Fibroblast of the aortic adventitia (primary cell): ENCODE results near the gene WDR7. TPM values are rescaled to one million over a fixed set of nuclear protein-coding genes. Genes with fewer than 3 reads are reported as not detected.

Experiments
- DNase-seq: peaks from one replicate; pipeline ENCODE4 v3.0.0-alpha.2; 2010; ENCODE audit warnings: low read depth
- H3K4me3 ChIP-seq: 2 replicates; pipeline ENCODE4 v1.5.1; 2011; ENCODE audit warnings: low read depth, mild to moderate bottlenecking, control low read depth, low read length, moderate library complexity
- total RNA-seq: library from RNA; depleted of rRNA; stranded (reverse); fragments of >200 nt; gene quantifications from 2 replicates; pipeline ENCODE4 v1.2.3, GENCODE V29; 2012; ENCODE audit warnings: low replicate concordance
- TF ChIP-seq, protein P1 (sequence below): IDR thresholded peaks from 2 replicates; pipeline ENCODE4 v1.5.1; 2011; ENCODE audit warnings: mild to moderate bottlenecking, low read length, control low read depth, inconsistent platforms; ENCODE audit not compliant: insufficient read depth

The WDR7 gene
- total RNA-seq, 1 donor, result 24.0 TPM

DNA sequence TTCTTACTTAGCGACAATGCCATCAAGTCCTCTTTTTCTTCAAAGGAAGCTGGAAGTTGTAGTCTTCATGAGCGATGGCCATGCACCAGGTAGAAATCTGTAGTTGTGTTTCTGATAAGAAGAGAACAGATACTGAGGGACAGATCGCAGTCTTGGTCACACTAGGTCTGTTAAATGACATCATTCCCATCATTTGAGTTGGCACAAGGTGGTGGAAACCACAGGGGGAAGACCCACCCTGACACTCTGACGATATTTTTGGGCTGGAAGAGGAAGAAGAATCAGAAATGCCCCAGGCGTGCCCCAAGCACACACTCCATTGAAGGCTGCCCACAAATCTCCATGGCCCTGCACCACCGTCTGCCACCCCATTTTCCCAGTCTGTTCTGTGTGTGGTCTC, 406.7 kb downstream of the WDR7 start:
- TF ChIP-seq, protein P1, sequence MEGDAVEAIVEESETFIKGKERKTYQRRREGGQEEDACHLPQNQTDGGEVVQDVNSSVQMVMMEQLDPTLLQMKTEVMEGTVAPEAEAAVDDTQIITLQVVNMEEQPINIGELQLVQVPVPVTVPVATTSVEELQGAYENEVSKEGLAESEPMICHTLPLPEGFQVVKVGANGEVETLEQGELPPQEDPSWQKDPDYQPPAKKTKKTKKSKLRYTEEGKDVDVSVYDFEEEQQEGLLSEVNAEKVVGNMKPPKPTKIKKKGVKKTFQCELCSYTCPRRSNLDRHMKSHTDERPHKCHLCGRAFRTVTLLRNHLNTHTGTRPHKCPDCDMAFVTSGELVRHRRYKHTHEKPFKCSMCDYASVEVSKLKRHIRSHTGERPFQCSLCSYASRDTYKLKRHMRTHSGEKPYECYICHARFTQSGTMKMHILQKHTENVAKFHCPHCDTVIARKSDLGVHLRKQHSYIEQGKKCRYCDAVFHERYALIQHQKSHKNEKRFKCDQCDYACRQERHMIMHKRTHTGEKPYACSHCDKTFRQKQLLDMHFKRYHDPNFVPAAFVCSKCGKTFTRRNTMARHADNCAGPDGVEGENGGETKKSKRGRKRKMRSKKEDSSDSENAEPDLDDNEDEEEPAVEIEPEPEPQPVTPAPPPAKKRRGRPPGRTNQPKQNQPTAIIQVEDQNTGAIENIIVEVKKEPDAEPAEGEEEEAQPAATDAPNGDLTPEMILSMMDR, result no peak
- no peak overlapping the region for H3K4me3 ChIP-seq
- no peak for DNase-seq

DNA sequence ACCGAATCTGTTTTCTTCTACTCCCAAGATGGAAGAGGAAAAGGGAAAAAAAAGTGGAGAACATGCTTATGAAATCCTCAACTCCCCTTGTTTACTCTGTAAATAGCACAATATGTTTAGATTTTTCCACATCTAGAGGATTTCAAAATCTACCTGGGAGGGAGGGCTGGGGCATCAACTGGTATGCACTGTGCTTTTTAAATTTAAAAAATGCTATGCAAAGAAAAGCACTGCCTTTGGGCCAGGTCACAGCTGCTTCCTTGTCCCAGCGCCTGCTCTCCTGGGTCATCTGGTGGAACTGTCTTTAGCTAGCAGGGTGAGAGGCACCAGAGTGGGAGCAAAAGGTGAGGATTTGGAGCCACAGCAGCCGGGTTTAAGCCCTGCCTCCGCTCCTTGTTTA, 407.6 kb downstream of the WDR7 start:
- no peak for DNase-seq
- no peak overlapping the region for H3K4me3 ChIP-seq
- TF ChIP-seq, protein P1, result no peak

DNA sequence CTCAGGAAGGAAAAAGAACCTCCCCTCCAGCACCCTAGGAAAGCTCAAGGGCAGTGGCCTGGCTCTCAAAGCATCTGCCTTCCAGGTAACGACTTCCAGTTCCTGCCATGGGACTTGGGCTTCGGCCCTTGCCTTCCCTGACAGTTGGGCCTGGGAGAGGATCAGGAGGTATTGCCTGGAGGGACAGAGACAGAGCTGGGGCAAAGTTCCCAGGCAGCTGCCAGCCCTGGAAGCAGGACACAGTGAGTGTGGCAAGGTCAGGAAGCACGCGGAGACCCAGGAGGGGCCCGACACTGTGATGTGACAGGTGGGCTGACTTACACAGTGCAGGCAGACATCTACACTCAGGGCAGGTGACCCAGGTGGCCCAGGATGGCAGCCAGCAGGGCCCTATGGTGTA, 408.2 kb downstream of the WDR7 start:
- no peak for DNase-seq
- TF ChIP-seq, protein P1, result no peak
- no peak overlapping the region for H3K4me3 ChIP-seq

DNA sequence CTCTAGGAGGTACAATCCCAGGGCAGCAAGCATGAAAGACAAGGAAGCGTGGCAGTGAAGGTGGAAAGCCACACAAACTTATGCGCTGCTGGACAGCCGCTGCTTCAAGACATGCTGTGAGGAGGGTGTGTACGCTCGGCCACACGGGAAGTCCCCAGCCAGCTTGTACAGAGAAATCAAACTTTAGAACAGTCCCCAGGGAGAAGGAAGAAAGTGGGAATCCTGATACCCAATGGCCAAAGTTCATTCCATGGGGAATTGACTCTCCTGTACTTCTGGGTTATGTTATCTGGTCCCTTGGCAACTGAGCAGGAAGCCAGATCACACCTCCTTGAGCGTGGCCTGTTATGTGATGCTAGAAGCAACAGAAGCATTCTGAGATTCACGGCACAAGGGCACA, 409.7 kb downstream of the WDR7 start:
- no peak overlapping the region for H3K4me3 ChIP-seq
- TF ChIP-seq, protein P1, result no peak
- DNase-seq, result no peak

DNA sequence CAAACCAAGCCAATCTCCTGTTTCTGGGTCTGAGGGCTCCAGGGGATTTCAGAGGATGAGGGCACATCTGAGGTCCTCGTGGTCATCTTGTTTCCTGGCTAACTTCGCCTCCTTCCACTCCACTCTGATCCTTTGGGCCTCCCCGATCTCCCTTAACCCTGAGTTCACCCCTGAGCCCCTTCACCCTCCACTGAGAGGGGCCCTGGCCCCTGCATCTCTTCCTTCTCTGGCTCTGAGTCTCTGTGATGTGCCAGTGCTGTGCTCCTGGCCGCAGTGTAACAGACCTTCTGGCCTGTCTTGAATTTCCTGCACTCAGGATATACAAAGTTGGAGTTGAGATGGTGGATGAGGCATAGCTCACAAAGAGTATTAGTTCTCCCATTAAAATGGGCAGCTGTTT, 411.0 kb downstream of the WDR7 start:
- no peak overlapping the region for H3K4me3 ChIP-seq
- TF ChIP-seq, protein P1, result no peak
- no peak for DNase-seq

DNA sequence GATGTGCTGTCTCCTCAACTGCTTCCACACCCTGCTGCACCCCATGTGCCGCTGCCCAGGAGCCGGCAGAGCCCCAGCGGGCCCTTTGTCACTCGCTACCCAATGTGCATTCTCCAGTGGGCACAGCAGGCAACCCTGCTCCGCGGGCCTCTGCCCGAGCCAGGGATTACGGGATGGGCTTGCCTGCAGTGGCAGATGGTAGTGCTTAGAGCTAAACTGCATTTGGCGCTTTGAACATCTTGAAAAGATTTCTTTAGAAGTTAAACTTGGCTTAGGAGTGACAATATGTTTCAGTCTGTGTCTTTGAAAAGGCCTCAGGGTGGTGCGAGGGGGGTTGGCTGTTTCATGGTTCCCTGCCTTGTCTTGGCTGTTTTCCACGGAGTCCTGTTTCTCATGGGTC, 411.7 kb downstream of the WDR7 start:
- DNase-seq, result no peak
- TF ChIP-seq, protein P1, result no peak
- no peak overlapping the region for H3K4me3 ChIP-seq

DNA sequence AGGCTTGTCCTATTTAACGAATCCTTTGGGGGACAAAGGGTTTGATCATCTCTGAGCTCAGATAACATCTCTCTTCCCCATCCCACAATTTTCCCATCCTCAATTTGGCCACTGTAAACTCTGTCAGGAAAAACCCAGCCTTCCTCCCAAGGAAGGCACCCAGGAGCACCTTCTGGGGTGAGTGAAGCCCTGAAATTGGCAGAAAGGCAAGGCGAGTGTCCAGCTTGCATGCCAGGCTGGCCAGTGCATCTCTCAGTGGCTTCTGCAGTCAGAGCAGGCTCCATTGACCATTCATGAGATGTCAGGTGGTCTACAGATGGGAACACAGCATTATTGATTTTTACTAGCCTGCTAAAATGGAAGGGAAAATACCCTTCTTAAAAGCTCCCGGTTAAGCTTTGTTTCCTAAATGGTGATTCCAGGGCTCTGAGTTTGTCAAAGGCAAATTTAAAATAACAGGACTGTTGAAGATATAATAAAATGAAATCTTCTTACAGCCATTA, 412.5 kb downstream of the WDR7 start:
- H3K4me3 ChIP-seq, result no peak overlapping the region
- TF ChIP-seq, protein P1, result no peak

More for the DNA sequence above, 412.5 kb downstream of the WDR7 start:
- DNase-seq, result no peak
